Effector memory CD4-positive, alpha-beta T cell (primary cell): ENCODE measurements around the gene TIA1.
"Not testable (repeated sequence)": the region's sequence is repeated elsewhere in the genome, so short reads cannot be mapped to it uniquely, and the experiment has no call there.

ENCODE experiments used
- DNase-seq, 3 donors: peaks; one replicate each; pipeline ENCODE4 v3.0.0-alpha.2; 2020
- H3K27ac ChIP-seq: 2 replicates; pipeline ENCODE4 v1.7.0; 2013; ENCODE audit warnings: mild to moderate bottlenecking, low read length, moderate library complexity; ENCODE audit not compliant: insufficient read depth, poor library complexity, severe bottlenecking
- H3K27me3 ChIP-seq: replicated peaks from 2 replicates; pipeline ENCODE4 v1.7.0; 2013; ENCODE audit warnings: mild to moderate bottlenecking, low read length; ENCODE audit not compliant: insufficient read depth, control insufficient read depth, poor library complexity, severe bottlenecking
- H3K36me3 ChIP-seq: 2 replicates; pipeline ENCODE4 v1.7.0; 2013; ENCODE audit warnings: mild to moderate bottlenecking, low read length, moderate library complexity; ENCODE audit not compliant: control insufficient read depth, insufficient read depth
- H3K4me1 ChIP-seq: 2 replicates; pipeline ENCODE4 v1.7.0; 2013; ENCODE audit warnings: low read length, mild to moderate bottlenecking; ENCODE audit not compliant: control insufficient read depth, insufficient read depth, poor library complexity, severe bottlenecking
- H3K4me3 ChIP-seq: 2 replicates; pipeline ENCODE4 v1.7.0; 2013; ENCODE audit warnings: low read length, low read depth, mild to moderate bottlenecking; ENCODE audit not compliant: insufficient read depth, poor library complexity, severe bottlenecking
- H3K9me3 ChIP-seq: 2 replicates; pipeline ENCODE4 v1.7.0; 2013; ENCODE audit warnings: mild to moderate bottlenecking, low read length, moderate library complexity; ENCODE audit not compliant: control insufficient read depth

TIA1 gene

DNA sequence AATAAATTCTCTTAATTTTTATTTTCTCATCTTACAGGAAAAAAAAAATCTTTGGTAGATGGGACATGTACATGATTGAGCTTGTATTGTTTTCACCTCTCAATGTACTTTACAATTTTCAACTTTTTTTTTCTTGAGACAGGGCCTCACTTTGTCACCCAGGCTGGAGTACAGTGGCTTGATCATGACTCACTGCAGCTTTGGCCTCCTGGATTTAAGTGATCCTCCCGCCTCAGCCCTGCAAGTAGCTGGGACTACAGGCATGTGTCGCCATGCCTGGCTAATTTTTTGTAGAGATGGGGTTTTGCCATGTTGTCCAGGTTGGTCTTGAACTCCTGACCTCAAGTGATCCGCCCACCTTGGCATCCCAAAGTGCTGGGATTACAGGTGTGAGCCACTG, 25.1 kb downstream of the TIA1 start:
- not testable (repeated sequence) for H3K27ac ChIP-seq, H3K4me1 ChIP-seq, H3K4me3 ChIP-seq, H3K27me3 ChIP-seq, DNase-seq, H3K9me3 ChIP-seq
- peaks cover 86% of the 10 kb centered on the region for H3K36me3 ChIP-seq

DNA sequence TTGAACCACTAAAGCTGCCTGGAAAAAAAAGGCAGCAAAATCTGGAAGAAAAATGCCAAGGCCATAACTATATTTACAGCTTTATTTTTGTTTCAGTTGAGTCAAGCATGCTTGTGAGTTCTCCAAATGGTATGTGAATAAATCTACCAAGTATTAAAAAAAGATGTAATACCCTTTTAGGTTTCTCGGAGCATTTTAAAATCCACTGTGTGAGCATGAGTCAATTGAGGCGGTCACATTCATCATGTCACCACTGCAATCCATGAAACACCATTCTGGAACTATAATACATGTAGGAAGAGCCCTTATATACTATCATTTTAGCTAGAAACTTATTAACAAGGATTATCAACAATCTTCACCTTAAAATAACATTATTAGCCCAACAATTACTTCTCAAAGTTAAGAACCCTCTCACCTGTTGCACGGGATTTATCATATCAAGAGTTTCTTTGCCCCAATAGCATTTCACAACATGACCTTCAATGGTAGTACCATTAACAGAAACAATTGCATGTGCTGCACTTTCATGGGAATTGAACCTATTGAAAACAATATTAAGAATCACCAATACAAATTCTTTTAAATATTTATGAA, 33.4 kb downstream of the TIA1 start:
- H3K4me3 ChIP-seq = no peak overlapping the region
- no peak overlapping the region for H3K27ac ChIP-seq
- no peaks in the 10 kb centered on the region for H3K4me1 ChIP-seq
- peaks cover 52% of the 10 kb centered on the region for H3K36me3 ChIP-seq
- no peaks in the 10 kb centered on the region for H3K9me3 ChIP-seq
- no peaks in the 10 kb centered on the region for H3K27me3 ChIP-seq
- DNase-seq = no peak

DNA sequence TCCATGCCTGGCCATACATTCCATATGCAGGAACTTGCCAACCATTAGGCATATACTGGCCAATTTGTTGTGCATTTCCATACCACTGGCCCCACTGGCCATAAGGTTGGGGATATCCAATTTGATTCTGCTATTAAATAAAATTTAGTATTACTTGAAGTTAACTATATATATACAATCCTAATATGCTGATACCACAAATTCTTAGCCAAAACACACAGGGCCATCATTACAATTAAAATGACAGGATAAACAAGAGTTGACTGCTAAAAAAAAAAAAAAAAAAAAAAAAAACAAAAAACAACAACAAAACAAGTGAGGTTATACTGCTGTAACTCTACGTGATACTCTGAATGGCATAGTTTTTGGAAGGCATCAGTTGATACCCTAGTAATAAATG, 34.1 kb downstream of the TIA1 start:
- no peak for DNase-seq
- Histone ChIP-seq H3K36me3 (peaks cover 45% of the 10 kb centered on the region), H3K27me3 (no peaks in the 10 kb centered on the region), H3K9me3 (no peaks in the 10 kb centered on the region), H3K4me3 (no peak overlapping the region), H3K27ac (no peak overlapping the region), H3K4me1 (no peaks in the 10 kb centered on the region)

DNA sequence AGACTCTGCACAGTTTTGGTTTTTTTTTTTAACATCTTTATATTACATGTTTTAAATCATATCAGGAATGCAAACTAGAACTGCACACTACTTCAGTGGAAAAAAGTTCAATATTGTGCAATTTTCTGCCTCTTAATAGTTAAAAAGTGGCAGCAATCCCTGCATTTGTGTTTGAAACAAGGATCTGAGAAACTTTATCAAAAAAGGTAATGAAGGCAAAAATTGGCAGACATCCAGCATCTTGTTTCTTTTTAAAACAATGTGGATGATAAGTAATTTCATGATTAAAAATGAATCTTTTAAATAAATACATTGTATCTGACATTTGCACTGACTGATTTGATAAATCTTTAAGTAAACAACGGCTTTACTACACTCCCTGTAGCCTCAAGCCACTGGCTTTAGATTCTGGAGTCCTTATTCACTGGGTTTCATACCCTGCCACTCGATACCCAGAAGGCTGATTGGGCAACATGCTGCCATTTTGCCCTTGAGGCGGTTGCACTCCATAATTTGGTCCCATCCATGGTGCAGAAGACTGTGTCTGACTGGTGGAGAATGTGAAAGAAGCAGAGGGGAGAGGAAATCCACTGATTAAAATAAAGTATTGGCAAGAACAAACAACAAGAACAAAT, 36.0 kb downstream of the TIA1 start:
- Histone ChIP-seq H3K27ac (no peak overlapping the region), H3K4me1 (no peaks in the 10 kb centered on the region), H3K27me3 (no peaks in the 10 kb centered on the region), H3K9me3 (no peaks in the 10 kb centered on the region), H3K4me3 (no peak overlapping the region), H3K36me3 (peaks cover 27% of the 10 kb centered on the region)
- no peak for DNase-seq

DNA sequence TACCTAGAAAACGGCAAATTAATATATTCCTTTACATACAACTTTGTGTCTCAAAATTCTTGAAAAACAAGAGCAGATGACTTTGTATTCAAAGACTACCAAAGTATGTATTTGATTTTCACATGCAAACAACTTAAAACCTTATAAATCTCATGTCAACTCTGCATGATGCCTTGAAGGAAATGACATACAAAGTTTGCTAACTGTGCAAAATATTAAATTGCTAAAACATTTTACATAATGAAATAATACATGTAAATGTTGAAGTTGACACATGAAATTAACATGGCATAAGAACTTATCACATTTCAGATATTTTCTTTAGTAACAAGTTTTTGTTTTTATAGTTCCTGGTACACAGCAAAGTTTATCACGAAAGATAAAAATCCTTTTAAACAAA, 36.8 kb downstream of the TIA1 start:
- no peak overlapping the region for H3K4me3 ChIP-seq
- H3K9me3 ChIP-seq = no peaks in the 10 kb centered on the region
- peaks cover 25% of the 10 kb centered on the region for H3K36me3 ChIP-seq
- no peaks in the 10 kb centered on the region for H3K4me1 ChIP-seq
- DNase-seq = no peak
- no peak overlapping the region for H3K27ac ChIP-seq
- no peaks in the 10 kb centered on the region for H3K27me3 ChIP-seq

DNA sequence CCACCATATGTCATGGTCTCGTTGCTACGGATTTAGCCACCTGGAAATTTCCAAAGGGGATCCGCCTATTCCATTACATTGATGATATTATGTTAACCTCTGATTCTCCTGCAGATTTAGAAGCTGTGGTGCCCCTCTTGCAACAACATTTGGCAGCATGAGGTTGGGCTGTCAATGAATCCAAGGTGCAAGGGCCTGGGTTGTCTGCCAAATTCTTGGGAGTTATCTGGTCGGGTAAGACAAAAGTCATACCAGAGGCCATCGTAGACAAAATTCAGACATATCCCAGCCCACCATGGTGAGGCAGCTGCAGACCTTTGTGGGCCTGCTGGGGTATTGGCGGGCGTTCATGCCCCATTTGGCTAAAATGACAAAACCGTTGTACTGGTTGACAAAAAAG, 44.0 kb downstream of the TIA1 start:
- H3K9me3 ChIP-seq = no peaks in the 10 kb centered on the region
- no peaks in the 10 kb centered on the region for H3K27me3 ChIP-seq
- no peak overlapping the region for H3K27ac ChIP-seq
- no peak for DNase-seq
- no peak overlapping the region for H3K4me3 ChIP-seq
- no peaks in the 10 kb centered on the region for H3K36me3 ChIP-seq
- H3K4me1 ChIP-seq = no peaks in the 10 kb centered on the region

DNA sequence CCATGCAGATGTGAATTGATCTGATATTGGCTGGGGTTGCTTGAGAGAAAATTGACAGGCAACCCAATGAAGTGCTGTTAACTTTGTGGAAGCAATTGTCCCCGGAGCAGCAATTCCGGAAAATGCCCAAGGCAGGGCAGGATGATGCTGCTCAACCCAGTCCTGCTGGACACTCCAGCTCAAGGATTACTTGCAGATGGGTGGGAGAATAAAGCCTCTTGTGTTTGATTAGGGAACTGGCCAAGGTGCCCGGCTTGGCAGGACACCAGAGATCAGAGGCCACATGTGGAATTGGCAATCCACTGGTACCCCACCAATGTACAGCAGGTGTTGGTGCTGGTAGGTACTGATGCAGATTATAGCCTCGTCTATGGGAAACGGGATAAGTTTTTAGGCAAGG, 45.3 kb downstream of the TIA1 start:
- H3K27me3 ChIP-seq = no peaks in the 10 kb centered on the region

DNA sequence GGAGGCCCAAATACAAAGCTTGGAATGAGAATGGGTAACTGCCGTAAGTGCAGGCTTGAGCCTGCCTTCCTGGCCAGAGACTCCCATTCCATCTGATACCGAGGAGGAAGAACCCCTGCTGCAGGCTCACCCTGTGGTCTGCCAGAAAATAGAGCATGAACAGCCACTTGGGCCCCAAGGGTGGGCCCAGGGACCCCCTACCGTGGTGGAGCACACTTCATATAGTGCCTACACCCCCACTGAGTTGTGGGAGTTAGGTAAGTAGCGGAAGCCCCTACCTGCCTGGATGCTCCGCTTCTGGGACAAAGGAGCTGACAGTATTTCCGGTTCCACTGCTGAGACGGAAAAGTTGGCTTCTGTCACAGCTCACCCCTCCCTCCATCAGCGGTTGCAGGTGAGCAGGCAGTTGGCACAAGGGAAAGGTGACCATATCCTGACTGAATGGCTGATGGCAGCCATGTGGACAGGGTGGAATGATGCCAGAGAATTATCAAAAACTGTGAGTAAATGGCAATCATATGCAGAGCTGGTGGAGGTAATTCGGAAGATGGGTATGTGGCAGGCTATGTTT, 46.1 kb downstream of the TIA1 start:
- no peak overlapping the region for H3K4me3 ChIP-seq
- DNase-seq = no peak
- H3K9me3 ChIP-seq = no peaks in the 10 kb centered on the region
- no peaks in the 10 kb centered on the region for H3K36me3 ChIP-seq
- no peaks in the 10 kb centered on the region for H3K27me3 ChIP-seq
- no peaks in the 10 kb centered on the region for H3K4me1 ChIP-seq
- no peak overlapping the region for H3K27ac ChIP-seq

More for the DNA sequence above, 45.3 kb downstream of the TIA1 start:
- H3K4me3 ChIP-seq = no peak overlapping the region
- H3K4me1 ChIP-seq = no peaks in the 10 kb centered on the region
- no peaks in the 10 kb centered on the region for H3K36me3 ChIP-seq
- no peak for DNase-seq
- no peak overlapping the region for H3K27ac ChIP-seq
- H3K9me3 ChIP-seq = no peaks in the 10 kb centered on the region

DNA sequence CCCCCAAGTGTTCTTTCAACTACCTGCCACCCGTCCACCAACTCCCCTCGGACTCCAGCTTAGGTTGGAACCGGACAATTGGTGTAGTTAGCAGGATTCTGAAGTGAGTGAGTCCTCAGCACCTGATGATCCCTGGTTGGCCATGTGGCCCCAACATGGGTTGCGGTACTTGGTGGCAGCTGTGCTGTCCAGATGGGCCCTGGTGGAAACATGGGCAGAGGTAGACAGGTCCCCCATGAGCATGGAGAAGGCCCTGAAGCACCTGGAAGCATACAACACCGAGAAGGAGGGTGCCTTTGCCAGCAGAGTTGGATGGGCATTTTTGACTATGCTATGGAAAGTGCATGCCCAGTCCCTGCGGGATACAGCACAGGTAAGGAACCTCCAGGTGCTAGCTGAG, 46.6 kb downstream of the TIA1 start:
- H3K27ac ChIP-seq = no peak overlapping the region
- H3K27me3 ChIP-seq = no peaks in the 10 kb centered on the region
- no peaks in the 10 kb centered on the region for H3K9me3 ChIP-seq
- no peak overlapping the region for H3K4me3 ChIP-seq
- H3K4me1 ChIP-seq = no peaks in the 10 kb centered on the region
- no peaks in the 10 kb centered on the region for H3K36me3 ChIP-seq
- DNase-seq = no peak

DNA sequence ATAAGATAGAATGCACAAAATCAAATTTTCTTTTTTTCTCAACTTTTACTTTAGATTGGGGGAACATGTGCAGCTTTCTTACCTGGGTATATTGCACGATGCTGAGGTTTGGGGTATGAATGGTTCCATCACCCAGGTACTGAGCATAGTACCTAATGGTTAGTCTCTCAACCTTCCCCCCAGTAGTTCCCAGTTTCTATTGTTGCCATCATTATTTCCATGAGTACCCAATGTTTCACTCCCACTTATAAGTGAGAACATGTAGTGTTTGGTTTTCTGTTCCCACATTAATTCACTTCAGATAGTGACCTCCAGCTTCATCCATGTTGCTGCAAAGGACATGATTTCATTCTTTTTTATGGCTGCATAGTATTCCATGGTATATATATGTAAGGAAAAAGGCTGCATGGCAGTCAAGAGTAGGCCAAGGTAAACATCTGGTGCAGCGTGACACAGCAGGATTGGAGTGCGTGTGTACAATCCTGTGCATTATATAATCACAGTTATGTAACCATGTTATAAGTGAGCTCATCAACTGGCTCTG, 47.1 kb downstream of the TIA1 start:
- no peak overlapping the region for H3K27ac ChIP-seq
- no peaks in the 10 kb centered on the region for H3K9me3 ChIP-seq
- DNase-seq = no peak
- no peaks in the 10 kb centered on the region for H3K36me3 ChIP-seq
- H3K4me1 ChIP-seq = no peaks in the 10 kb centered on the region
- H3K4me3 ChIP-seq = no peak overlapping the region
- no peaks in the 10 kb centered on the region for H3K27me3 ChIP-seq
